Panc1 (cell line): ENCODE measurements around the gene RPS6KB1.
"Not testable (repeated sequence)": the region's sequence is repeated elsewhere in the genome, so short reads cannot be mapped to it uniquely, and the experiment has no call there.

Source experiments
- REST ChIP-seq, 2 experiments: IDR thresholded peaks; 2 replicates each; pipeline ENCODE4 v1.6.1; 2011 to 2012; ENCODE audit warnings: low read depth in 2 of 2, control low read depth in 1 of 2, low read length in 1 of 2, mild to moderate bottlenecking in 1 of 2, moderate library complexity in 1 of 2; ENCODE audit not compliant: insufficient read depth in 1 of 2
- TCF7L2 ChIP-seq: IDR thresholded peaks from 2 replicates; pipeline ENCODE4 v1.6.1; 2011; ENCODE audit warnings: mild to moderate bottlenecking, low read depth, low read length, inconsistent platforms
- TF ChIP-seq, protein P1 (sequence below): fragments of 450-650 bp; IDR thresholded peaks from 2 replicates; pipeline ENCODE4 v1.5.1; 2017; ENCODE audit warnings: mild to moderate bottlenecking

GRCh38 chr17:59971771-59972170, 78.8 kb downstream of the RPS6KB1 start:
- TF ChIP-seq, protein P1, sequence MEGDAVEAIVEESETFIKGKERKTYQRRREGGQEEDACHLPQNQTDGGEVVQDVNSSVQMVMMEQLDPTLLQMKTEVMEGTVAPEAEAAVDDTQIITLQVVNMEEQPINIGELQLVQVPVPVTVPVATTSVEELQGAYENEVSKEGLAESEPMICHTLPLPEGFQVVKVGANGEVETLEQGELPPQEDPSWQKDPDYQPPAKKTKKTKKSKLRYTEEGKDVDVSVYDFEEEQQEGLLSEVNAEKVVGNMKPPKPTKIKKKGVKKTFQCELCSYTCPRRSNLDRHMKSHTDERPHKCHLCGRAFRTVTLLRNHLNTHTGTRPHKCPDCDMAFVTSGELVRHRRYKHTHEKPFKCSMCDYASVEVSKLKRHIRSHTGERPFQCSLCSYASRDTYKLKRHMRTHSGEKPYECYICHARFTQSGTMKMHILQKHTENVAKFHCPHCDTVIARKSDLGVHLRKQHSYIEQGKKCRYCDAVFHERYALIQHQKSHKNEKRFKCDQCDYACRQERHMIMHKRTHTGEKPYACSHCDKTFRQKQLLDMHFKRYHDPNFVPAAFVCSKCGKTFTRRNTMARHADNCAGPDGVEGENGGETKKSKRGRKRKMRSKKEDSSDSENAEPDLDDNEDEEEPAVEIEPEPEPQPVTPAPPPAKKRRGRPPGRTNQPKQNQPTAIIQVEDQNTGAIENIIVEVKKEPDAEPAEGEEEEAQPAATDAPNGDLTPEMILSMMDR = not testable (repeated sequence)
- not testable (repeated sequence) for TF ChIP-seq TCF7L2; REST (IDR thresholded peaks at IDR 0.05; ENCODE audit: insufficient read depth in 1 of 2, low read depth in 2 of 2, low read length in 1 of 2)
